NCI-H2227 treated with DMSO at 0.1 percent for 48 hours (cell line): ENCODE data around the gene C1QTNF3.

Experiments used
- DNase-seq: peaks from one replicate; lab custom pipeline; 2025; lab: John Stamatoyannopoulos, UW

The C1QTNF3 gene

DNA sequence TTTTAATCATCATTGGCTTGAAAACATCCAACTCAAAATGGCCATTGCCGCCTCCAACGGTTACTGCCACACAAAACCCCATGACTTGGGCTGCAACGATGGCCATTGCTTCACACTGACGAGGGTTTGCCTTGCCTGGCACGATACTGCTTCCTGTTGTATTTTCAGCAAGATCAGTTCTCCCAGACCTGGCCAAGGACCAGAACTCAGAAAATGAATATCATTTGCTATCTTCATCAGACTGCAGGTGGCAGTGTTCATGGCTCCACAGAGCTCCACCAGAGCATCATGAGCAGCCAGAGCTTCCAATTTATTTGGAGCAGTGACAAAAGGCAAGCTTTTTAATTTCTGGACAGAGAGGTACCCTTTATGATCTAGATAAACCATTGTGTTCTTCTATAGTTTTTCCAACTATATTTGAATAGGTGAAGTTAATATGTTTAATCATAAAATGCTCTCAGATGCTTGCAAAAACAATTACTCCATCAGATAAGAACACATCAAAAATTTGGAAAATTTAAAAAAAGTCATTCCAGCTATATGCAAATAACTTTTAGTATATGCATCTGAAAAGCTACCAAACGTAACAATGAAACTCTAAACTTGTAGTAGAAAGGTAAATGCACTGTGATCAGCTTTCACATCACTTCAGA lies 45.6 kb downstream of the C1QTNF3 start:
- peak; percentile 57 for DNase-seq

DNA sequence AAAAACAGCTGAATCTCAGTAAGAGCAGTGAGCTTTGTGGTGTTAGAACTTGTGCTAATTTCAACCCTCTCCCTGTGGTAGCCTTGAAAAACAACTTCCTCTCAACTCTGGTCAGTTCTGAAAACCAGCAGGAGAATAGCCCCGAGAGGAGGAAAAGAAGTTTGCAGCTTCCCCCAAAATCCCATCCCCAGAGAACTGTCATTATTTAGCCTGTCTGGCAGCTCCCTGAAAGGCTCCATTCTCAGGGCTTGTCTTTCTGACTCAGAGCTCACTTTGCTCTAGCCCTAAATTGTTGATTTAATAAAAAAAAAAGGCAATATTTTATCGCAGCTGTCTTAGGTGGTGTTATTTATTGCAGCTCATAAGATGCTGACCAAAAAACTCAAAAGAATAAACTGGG lies 47.1 kb downstream of the C1QTNF3 start:
- DNase-seq = no peak

DNA sequence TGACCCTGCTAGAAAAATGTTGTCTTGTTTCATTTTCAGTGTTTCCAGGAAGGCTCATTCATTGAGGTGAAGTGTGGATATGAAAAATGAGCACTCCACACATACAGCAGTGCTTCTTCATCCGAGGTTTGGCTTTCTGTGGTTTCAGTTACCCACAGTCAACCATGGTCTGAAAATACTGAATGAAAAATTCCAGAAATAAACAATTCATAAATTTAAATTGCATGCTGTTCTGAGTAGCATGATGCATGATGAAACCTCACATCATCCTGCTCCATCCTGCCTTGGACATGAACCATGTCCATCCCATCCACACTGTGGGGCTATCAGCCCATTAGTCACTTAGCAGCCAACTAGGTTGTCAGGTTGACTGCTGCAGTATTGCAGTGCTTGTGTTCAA lies 48.2 kb downstream of the C1QTNF3 start:
- DNase-seq = no peak

- DNase-seq = no peak
Measured at GRCh38 chr5:33992864-33993263, 50.1 kb downstream of the C1QTNF3 start.

GRCh38 chr5:33985447-33985846 lies 57.6 kb downstream of the C1QTNF3 start:
- no peak for DNase-seq

GRCh38 chr5:33984671-33985124 lies 58.3 kb downstream of the C1QTNF3 start, which contains the start of gene SLC45A2:
Gene SLC45A2, minus strand, starts transcription at chr5:33984693. Its CDS starts 110 bp downstream, at chr5:33984583.
- DNase-seq = no peak

- DNase-seq = no peak
Measured at GRCh38 chr5:33984178-33984577, 58.8 kb downstream of the C1QTNF3 start.

DNA sequence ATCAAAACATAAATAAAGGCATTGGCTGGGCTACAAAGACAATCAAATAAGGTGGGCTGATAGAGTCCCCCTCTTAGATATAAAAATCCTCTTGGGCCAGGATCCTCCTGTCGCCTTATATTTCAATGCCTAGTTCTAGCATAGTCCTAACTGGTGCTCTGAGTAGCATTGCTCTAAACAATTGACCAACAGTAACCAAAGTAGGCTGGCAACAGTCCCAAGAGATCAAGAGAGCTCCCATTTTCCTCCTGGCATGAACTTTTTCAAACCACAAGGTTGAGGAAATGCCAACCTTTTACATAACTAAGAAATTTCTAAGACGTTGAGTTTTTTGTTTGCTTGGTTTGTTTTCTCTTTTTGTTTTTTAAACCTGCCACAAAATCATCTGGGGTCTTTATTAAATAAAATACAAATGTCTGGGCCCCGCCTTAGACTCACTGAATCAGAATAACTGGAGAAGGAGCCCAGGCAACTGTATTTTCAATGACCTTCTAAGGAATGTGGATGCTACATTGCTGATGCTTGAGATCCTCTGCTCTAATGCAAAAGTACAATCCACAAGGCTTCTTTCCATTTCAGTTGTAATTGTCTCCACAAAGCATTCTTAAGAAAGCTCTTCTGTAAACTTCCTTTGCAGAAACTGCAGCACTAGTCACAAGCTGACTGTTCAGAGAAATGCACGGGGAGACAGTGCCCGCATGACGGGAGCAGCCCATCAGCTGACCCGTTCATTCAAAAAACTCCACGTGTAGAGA lies 61.4 kb downstream of the C1QTNF3 start:
- no peak for DNase-seq

DNA sequence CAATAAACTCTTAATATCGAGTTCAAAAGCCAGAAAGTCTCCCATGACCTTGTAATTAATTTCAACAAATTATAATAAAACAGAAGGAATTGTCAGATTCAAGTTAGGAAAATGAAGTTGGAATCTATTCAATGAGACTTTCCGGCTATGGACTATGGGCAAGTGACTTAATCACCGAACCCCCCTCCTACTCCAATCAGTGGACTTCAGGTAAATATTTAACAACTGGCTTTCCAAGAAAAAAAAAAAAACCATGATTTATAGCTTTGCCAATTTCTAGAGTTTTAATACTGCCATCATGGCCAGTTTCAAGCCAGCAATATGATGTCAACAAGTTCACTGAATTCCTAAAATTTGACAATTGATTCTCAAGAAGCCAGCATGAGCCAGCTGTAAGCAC lies 63.0 kb downstream of the C1QTNF3 start:
- no peak for DNase-seq

DNA sequence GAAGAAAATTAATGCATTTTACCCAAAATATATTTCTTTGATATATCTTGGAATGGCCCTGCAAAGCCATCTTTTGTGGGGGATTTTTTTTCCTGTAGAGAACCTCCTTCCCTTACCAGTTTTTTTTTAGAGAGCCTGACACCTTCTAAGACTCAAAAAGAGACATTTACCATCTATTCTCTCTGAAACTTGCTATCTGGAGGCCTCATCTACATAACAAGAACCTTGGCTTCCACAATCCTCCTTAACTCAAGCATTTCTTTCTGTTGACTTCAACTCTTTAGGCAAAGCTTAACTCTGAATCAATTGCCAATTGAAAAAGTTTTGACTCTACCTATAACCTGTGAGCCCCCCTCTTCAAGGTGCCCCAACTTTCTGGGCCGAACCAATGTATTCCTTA lies 64.7 kb downstream of the C1QTNF3 start:
- no peak for DNase-seq

DNA sequence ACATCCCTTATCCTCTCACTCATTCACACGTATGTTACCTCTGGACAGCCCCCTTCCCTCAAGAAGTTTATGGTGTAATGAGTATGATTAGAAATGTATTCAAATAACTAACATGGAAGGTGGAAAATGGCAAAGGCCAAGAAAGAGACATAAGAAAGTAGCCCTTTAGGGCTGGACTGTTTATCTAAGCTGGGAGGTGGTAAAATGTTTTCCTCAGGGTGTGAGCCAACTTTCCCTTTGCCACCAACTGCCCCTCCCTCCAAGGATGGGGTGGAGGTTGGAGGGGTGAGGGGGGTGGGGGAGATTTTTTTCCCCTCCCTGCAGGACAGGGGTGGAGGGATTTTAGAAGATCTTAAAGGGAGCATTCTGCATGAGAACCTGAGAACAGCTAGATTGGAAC lies 66.7 kb downstream of the C1QTNF3 start:
- DNase-seq = no peak

DNA sequence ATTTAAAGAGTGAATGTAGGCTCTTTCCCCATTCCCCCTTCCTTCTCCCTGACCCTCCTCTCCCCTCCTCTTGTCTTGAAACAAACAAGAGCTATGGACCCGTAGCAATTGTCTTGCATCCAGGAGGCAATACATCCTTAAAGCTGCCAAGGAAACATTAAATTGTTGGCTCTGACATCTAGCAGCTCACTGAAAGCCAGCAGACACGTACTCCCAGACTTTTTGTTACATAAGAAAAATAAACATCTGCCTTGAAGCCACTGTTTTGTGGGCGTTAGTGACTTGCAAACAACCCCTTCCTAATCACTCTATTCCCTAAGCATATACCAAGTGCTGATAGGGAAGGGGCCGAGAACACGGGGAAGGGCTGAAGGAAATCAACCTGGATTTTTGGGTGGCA lies 67.2 kb downstream of the C1QTNF3 start:
- DNase-seq = no peak

DNA sequence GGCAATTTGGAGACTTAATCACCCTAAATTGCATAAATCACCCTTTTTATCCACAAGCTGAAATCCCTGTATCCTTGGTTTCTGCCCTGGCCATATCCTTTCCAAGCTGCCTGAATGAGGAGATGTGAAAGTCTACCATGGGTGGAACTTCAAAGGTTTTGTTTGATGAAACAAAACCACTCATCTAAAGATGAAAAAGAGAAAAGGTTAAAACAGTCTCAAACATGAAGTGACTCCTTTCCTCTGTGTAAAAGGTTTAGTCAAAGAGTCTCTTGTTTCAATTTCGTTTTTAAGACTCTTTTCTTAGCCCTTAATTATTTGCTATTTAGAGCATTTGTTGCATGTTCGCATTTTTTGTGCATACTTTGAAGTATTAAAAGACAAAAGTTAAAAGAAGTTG lies 69.7 kb downstream of the C1QTNF3 start:
- no peak for DNase-seq

DNA sequence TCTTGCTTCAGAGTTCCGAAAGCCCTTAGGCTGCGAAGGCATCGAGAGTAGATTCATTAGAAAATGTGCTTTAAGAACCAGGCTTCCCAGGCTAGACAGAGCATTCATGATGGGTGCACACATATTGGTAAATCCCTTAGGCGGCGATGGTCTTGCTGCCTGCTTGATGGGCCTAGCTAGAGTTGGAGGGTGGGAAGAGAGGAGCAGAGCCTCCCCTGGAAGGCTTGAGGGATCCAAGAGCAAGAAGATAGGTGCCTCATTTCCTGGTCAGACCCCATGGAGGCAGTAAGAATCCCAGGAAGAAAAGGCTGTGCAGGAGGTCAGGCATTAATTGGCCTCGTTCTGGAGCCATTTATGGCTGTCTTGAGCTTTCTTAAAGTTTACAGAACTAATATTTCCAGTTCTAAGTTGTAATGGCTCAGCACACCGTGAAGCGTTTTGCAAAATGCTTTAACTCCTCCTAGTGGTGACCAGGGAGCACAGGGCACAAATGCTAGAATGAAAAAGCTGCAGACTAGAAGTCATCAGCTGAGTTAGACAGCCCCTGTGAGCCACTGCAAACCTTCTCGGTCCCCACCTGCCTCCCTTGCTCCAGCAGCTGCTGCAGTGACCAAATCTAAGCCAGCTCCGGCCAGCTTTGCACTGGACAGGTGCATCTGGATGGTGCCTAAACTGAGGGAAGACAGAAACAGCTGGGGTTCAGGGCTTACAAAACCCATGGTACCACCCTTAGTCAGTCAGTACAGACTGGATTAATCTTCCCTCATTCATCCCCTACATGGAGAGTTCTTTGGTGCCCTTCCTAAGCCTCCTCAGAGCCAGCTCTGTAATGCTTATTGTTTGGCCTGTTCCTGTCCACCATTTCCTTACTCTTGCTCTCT lies 73.2 kb downstream of the C1QTNF3 start:
- DNase-seq = no peak

DNA sequence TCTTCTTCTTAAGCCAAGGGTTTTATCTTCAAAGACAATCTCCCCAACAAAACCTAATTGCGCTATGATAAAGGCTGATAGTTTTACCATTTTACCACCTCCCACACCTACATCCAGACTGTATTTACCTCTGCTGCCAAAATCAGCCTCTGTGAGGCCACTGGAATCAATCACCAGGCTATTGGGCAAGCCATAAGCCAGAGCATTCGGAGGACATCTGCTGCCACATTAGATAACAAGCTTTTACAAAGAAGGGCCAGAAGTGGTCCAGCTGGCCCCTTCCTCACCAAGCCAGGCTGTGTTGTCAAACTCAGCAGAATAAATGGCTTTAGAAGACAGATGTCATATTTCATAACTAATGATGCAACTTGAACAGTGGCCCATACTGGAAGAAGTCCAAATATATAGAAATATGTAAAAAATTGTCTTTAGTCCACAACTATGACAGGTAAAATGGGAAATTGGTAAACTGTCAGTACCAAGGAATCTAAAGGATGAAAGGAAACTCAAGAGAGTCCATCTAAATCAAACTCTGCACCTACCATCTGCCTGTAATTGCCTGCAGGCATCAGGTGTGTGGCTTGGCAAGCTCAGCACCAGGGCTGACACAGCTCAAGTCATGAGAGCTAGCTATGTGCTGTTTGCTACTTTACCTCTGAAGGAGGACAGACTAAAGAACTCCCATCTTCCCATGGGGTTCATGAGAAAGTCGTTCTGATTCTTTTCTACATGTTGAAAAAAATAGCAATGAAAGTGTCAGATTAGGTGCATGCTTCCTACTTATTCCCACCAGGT lies 74.6 kb downstream of the C1QTNF3 start:
- no peak for DNase-seq
